ENCODE measurements around the gene GUCY2D.

Gene GUCY2D

GRCh38 chr17:8068736-8069586 lies 66.5 kb downstream of the GUCY2D start:
- DNase-seq = no peak

GRCh38 chr17:8069587-8069860 lies 67.1 kb downstream of the GUCY2D start:
- no peak for DNase-seq
